Measurements from ENCODE around the gene METTL22.
A peak's percentile ranks its signal among the peaks of the same experiment; 100 is the strongest.

METTL22 gene

GRCh38 chr16:8581831-8582580 lies 39.5 kb upstream of the METTL22 start:
- Histone ChIP-seq H4K91ac (ENCODE audit: low read depth, low read length, poor library complexity) (no peak overlapping the region), H3K4me1 (ENCODE audit: control insufficient read depth in 2 of 2, insufficient read depth in 1 of 2, low read depth in 1 of 2, low read length in 2 of 2) (peaks cover 0 to 3% of the 10 kb centered on the region in 2 donors), H3K9ac (ENCODE audit: low read depth, low read length, poor library complexity) (no peak overlapping the region), H3K27ac (replicated peaks; ENCODE audit: low read length) (no peak overlapping the region), H3K36me3 (replicated peaks in 1 of 2; ENCODE audit: control insufficient read depth in 2 of 2, insufficient read depth in 2 of 2, low read length in 2 of 2) (no peaks in the 10 kb centered on the region), H4K8ac (ENCODE audit: low read depth, low read length) (no peak overlapping the region), H2BK12ac (ENCODE audit: low read length) (no peak overlapping the region), H2BK120ac (ENCODE audit: low read depth, low read length) (no peak overlapping the region), H3K4me2 (ENCODE audit: insufficient read depth, low read length, poor library complexity, severe bottlenecking) (no peak overlapping the region), H3K23ac (ENCODE audit: low read depth, low read length, poor library complexity) (no peak overlapping the region), H2BK5ac (ENCODE audit: low read length) (no peak overlapping the region), H3K79me1 (ENCODE audit: low read depth, low read length) (no peaks in the 10 kb centered on the region), H3K4me3 (ENCODE audit: low read length in 2 of 2) (no peak overlapping the region), H3K27me3 (ENCODE audit: control insufficient read depth in 3 of 3, insufficient read depth in 3 of 3, low read depth in 1 of 3, low read length in 3 of 3) (peaks cover 0 to 33% (median 0%) of the 10 kb centered on the region in 3 experiments), H2AK5ac (ENCODE audit: low read depth, low read length) (no peak overlapping the region), H2AFZ (ENCODE audit: low read length) (peak overlapping the region; percentile 31), H3K14ac (ENCODE audit: low read length) (no peak overlapping the region), H3K4ac (ENCODE audit: low read length) (no peak overlapping the region), H3K18ac (ENCODE audit: low read length) (peak overlapping the region; percentile 15), H2BK15ac (ENCODE audit: low read length) (no peak overlapping the region), H3K9me3 (replicated peaks in 1 of 2; ENCODE audit: control insufficient read depth in 2 of 2, insufficient read depth in 1 of 2, low read depth in 1 of 2, low read length in 2 of 2) (no peaks in the 10 kb centered on the region)
- no CpG with 5 or more reads among the region's 6 CpGs for WGBS, 2 donors (ENCODE audit: extremely low coverage in 2 of 2, insufficient read length in 2 of 2, insufficient replicate concordance in 1 of 2)
- no peak for DNase-seq (ENCODE audit: low spot score)

GRCh38 chr16:8583199-8583598 lies 38.3 kb upstream of the METTL22 start:
- Histone ChIP-seq H2BK12ac (ENCODE audit: low read length) (no peak overlapping the region), H2AFZ (ENCODE audit: low read length) (no peak overlapping the region), H2BK5ac (ENCODE audit: low read length) (no peak overlapping the region), H3K79me1 (ENCODE audit: low read depth, low read length) (no peaks in the 10 kb centered on the region), H3K23ac (ENCODE audit: low read depth, low read length, poor library complexity) (no peak overlapping the region), H4K91ac (ENCODE audit: low read depth, low read length, poor library complexity) (no peak overlapping the region), H3K4me2 (ENCODE audit: insufficient read depth, low read length, poor library complexity, severe bottlenecking) (no peak overlapping the region), H3K27me3 (ENCODE audit: control insufficient read depth in 3 of 3, insufficient read depth in 3 of 3, low read depth in 1 of 3, low read length in 3 of 3) (peaks cover 0 to 43% (median 3%) of the 10 kb centered on the region in 3 experiments), H3K4ac (ENCODE audit: low read length) (no peak overlapping the region), H3K9ac (ENCODE audit: low read depth, low read length, poor library complexity) (no peak overlapping the region), H3K14ac (ENCODE audit: low read length) (no peak overlapping the region), H2BK120ac (ENCODE audit: low read depth, low read length) (no peak overlapping the region), H3K36me3 (replicated peaks in 1 of 2; ENCODE audit: control insufficient read depth in 2 of 2, insufficient read depth in 2 of 2, low read length in 2 of 2) (no peaks in the 10 kb centered on the region), H3K4me3 (ENCODE audit: low read length in 2 of 2) (no peak overlapping the region), H3K4me1 (ENCODE audit: control insufficient read depth in 2 of 2, insufficient read depth in 1 of 2, low read depth in 1 of 2, low read length in 2 of 2) (peaks cover 0 to 3% of the 10 kb centered on the region in 2 donors), H3K27ac (replicated peaks; ENCODE audit: low read length) (no peak overlapping the region), H3K18ac (ENCODE audit: low read length) (no peak overlapping the region), H4K8ac (ENCODE audit: low read depth, low read length) (no peak overlapping the region), H2BK15ac (ENCODE audit: low read length) (no peak overlapping the region), H3K9me3 (replicated peaks in 1 of 2; ENCODE audit: control insufficient read depth in 2 of 2, insufficient read depth in 1 of 2, low read depth in 1 of 2, low read length in 2 of 2) (no peaks in the 10 kb centered on the region), H2AK5ac (ENCODE audit: low read depth, low read length) (no peak overlapping the region)
- DNase-seq (ENCODE audit: low spot score) = no peak
- WGBS, 2 donors (ENCODE audit: extremely low coverage in 2 of 2, insufficient read length in 2 of 2, insufficient replicate concordance in 1 of 2) = no CpG with 5 or more reads among the region's 3 CpGs

- no peak overlapping the region for H2BK120ac ChIP-seq (ENCODE audit: low read depth, low read length)
- no peak overlapping the region for H3K4me2 ChIP-seq (ENCODE audit: insufficient read depth, low read length, poor library complexity, severe bottlenecking)
- no CpG with 5 or more reads among the region's 4 CpGs for WGBS, 2 donors (ENCODE audit: extremely low coverage in 2 of 2, insufficient read length in 2 of 2, insufficient replicate concordance in 1 of 2)
- no peak overlapping the region for H3K14ac ChIP-seq (ENCODE audit: low read length)
- H3K4me3 ChIP-seq (ENCODE audit: low read length in 2 of 2) = no peak overlapping the region
- H3K9ac ChIP-seq (ENCODE audit: low read depth, low read length, poor library complexity) = peak overlapping the region; percentile 39
- H2BK5ac ChIP-seq (ENCODE audit: low read length) = no peak overlapping the region
- peaks cover 0 to 48% (median 3%) of the 10 kb centered on the region in 3 experiments for H3K27me3 ChIP-seq (ENCODE audit: control insufficient read depth in 3 of 3, insufficient read depth in 3 of 3, low read depth in 1 of 3, low read length in 3 of 3)
- no peak overlapping the region for H3K23ac ChIP-seq (ENCODE audit: low read depth, low read length, poor library complexity)
- peak overlapping the region; percentile 11 for H3K18ac ChIP-seq (ENCODE audit: low read length)
- no peak overlapping the region for H2AK5ac ChIP-seq (ENCODE audit: low read depth, low read length)
- peaks cover 4% of the 10 kb centered on the region in 2 donors for H3K4me1 ChIP-seq (ENCODE audit: control insufficient read depth in 2 of 2, insufficient read depth in 1 of 2, low read depth in 1 of 2, low read length in 2 of 2)
- no peak overlapping the region for H3K4ac ChIP-seq (ENCODE audit: low read length)
- no peak overlapping the region for H2BK15ac ChIP-seq (ENCODE audit: low read length)
- H2BK12ac ChIP-seq (ENCODE audit: low read length) = no peak overlapping the region
- H3K9me3 ChIP-seq (replicated peaks in 1 of 2; ENCODE audit: control insufficient read depth in 2 of 2, insufficient read depth in 1 of 2, low read depth in 1 of 2, low read length in 2 of 2) = no peaks in the 10 kb centered on the region
- no peak for DNase-seq (ENCODE audit: low spot score)
- no peaks in the 10 kb centered on the region for H3K36me3 ChIP-seq (replicated peaks in 1 of 2; ENCODE audit: control insufficient read depth in 2 of 2, insufficient read depth in 2 of 2, low read length in 2 of 2)
- H4K91ac ChIP-seq (ENCODE audit: low read depth, low read length, poor library complexity) = no peak overlapping the region
- H2AFZ ChIP-seq (ENCODE audit: low read length) = peak overlapping the region; percentile 67
- H3K27ac ChIP-seq (replicated peaks; ENCODE audit: low read length) = no peak overlapping the region
- H4K8ac ChIP-seq (ENCODE audit: low read depth, low read length) = no peak overlapping the region
- H3K79me1 ChIP-seq (ENCODE audit: low read depth, low read length) = no peaks in the 10 kb centered on the region
Observed at GRCh38 chr16:8583732-8584131, 37.8 kb upstream of the METTL22 start.

DNA sequence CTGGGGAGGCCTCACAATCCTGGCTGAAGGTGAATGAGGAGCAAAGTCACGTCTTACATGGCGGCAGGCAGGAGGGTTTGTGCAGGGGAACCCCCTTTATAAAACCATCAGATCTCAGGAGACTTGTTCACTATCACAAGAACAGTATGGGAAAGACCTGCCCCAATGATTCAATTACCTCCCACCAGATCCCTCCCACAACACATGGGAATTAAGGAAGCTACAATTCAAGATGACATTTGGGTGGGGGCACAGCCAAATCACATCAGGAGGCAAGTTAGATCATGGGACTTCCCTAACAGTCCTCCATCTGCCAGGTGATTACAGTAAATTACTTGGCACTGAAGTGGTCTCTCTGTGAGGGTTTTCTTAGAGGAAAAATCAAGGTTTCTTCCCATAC lies 36.5 kb upstream of the METTL22 start:
- no peak for DNase-seq (ENCODE audit: low spot score)
- no peak overlapping the region for H3K27ac ChIP-seq (replicated peaks; ENCODE audit: low read length)
- no peaks in the 10 kb centered on the region for H3K36me3 ChIP-seq (replicated peaks in 1 of 2; ENCODE audit: control insufficient read depth in 2 of 2, insufficient read depth in 2 of 2, low read length in 2 of 2)
- no peak overlapping the region for H4K91ac ChIP-seq (ENCODE audit: low read depth, low read length, poor library complexity)
- no peak overlapping the region for H2AK5ac ChIP-seq (ENCODE audit: low read depth, low read length)
- no peaks in the 10 kb centered on the region for H3K9me3 ChIP-seq (replicated peaks in 1 of 2; ENCODE audit: control insufficient read depth in 2 of 2, insufficient read depth in 1 of 2, low read depth in 1 of 2, low read length in 2 of 2)
- H3K79me1 ChIP-seq (ENCODE audit: low read depth, low read length) = no peaks in the 10 kb centered on the region
- no peak overlapping the region for H2AFZ ChIP-seq (ENCODE audit: low read length)
- no peak overlapping the region for H3K14ac ChIP-seq (ENCODE audit: low read length)
- peaks cover 7 to 13% of the 10 kb centered on the region in 2 donors for H3K4me1 ChIP-seq (ENCODE audit: control insufficient read depth in 2 of 2, insufficient read depth in 1 of 2, low read depth in 1 of 2, low read length in 2 of 2)
- WGBS, 2 donors (ENCODE audit: extremely low coverage in 2 of 2, insufficient read length in 2 of 2, insufficient replicate concordance in 1 of 2) = no CpG with 5 or more reads among the region's 2 CpGs
- H2BK120ac ChIP-seq (ENCODE audit: low read depth, low read length) = no peak overlapping the region
- H3K4me2 ChIP-seq (ENCODE audit: insufficient read depth, low read length, poor library complexity, severe bottlenecking) = no peak overlapping the region
- H4K8ac ChIP-seq (ENCODE audit: low read depth, low read length) = no peak overlapping the region
- H2BK5ac ChIP-seq (ENCODE audit: low read length) = no peak overlapping the region
- H3K27me3 ChIP-seq (ENCODE audit: control insufficient read depth in 3 of 3, insufficient read depth in 3 of 3, low read depth in 1 of 3, low read length in 3 of 3) = peaks cover 0 to 61% (median 14%) of the 10 kb centered on the region in 3 experiments
- H2BK12ac ChIP-seq (ENCODE audit: low read length) = no peak overlapping the region
- no peak overlapping the region for H2BK15ac ChIP-seq (ENCODE audit: low read length)
- H3K9ac ChIP-seq (ENCODE audit: low read depth, low read length, poor library complexity) = no peak overlapping the region
- H3K4me3 ChIP-seq (ENCODE audit: low read length in 2 of 2) = no peak overlapping the region
- no peak overlapping the region for H3K4ac ChIP-seq (ENCODE audit: low read length)
- H3K18ac ChIP-seq (ENCODE audit: low read length) = no peak overlapping the region
- H3K23ac ChIP-seq (ENCODE audit: low read depth, low read length, poor library complexity) = no peak overlapping the region

Data from neuronal stem cell (in vitro differentiated cells).